Ureter (tissue), 1 donor: ENCODE data around the gene ZC3H18. TPM values are rescaled to one million over a fixed set of nuclear protein-coding genes. Genes with fewer than 3 reads are reported as not detected.
"Not testable (repeated sequence)": the region's sequence is repeated elsewhere in the genome, so short reads cannot be mapped to it uniquely, and the experiment has no call there.

Experiments used
- DNase-seq: peaks from one replicate; pipeline ENCODE4 v3.0.0-alpha.2; 2020; ENCODE audit warnings: low spot score
- total RNA-seq: library from RNA; stranded (reverse); gene quantifications from one replicate; pipeline ENCODE4 v1.2.4, GENCODE V29; 2023
- donor health status: DM: yes; HTN: yes; CAD: no.

ZC3H18 gene
- total RNA-seq, 1 donor from 2014 or later, result 47.3 TPM

GRCh38 chr16:88654363-88655052 is 84.3 kb downstream of the ZC3H18 start:
- no peak for DNase-seq

- DNase-seq, result no peak
Measured at GRCh38 chr16:88655053-88655732, 85.0 kb downstream of the ZC3H18 start.

DNA sequence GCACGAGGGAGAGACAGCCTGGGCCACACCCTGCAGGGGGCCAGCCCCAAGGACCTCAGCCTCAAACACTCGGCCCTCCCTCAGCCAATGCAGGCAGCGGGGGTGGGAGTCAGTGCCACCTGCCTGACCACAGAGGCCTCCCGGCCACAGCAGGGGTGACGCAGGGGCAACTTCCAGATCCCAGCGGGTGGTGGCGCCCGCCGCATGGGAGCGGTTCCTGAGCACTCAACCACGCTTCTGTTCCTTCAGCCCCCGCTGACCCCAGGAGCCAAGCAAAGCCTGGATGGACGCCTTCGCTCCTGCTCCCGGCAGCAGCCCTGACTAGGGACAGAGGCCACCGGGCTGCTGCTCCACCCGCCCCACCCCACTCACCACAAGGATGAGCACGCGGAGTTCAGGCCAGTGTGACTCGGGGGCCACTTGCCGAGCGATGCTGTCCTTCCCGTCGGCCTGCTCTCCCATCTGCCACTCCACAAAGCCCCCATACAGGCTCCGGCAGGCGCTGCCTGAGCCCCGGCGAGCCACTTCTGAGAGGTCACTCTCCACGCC is 85.6 kb downstream of the ZC3H18 start:
- no peak for DNase-seq

DNA sequence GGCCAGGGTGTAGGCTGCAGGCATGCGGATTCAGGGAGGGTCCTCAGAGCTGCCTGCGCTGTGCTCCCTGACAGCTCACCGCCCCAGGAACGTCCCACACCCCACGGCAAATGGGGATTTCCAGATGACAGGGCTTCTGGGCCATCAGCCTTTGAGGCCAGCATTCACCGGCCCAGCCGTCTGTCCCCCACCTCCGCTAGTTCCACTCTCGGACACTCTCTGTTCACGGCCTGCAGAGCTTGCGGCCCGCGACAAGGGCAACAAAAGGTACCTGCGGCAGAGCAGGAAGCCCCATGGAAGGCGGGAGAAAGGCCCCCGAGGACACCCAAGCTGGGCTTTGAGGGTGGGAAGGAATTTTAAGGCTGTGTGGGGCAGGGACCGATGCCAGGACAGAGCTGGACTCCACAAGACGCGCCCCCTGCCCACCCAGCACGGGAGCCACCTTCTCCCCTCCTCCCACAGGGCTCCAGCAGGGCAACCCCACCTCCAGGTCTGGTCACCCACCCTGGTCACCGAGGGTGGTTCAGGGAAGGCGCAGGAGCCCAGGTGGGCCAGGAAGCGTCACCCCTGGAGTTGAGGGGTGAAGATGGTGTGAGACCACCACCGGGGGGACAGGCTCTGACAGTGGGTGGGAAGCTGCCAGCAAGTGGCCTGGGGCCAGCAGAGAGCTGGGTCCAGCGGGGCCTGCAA is 86.2 kb downstream of the ZC3H18 start:
- DNase-seq, result no peak

DNA sequence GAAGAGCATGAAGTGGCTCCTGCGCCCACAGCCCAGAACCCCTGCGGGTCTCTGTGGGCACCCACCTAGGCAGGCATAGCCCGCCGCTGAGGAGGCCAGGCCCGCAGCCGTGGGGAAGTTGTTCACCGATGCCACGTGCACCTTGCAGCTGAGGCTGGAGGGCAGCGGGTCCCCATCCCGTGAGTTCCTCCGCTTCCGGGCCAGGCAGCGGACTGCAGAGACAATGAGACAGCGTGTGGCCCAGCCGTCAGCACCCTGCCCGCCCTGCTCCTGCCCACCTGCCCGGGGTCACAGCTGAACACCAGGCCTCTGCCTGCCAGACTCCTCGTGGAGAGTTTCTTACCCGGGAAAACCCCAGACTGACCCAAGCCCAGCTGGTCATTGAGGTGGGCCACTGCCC is 87.2 kb downstream of the ZC3H18 start:
- no peak for DNase-seq

DNA sequence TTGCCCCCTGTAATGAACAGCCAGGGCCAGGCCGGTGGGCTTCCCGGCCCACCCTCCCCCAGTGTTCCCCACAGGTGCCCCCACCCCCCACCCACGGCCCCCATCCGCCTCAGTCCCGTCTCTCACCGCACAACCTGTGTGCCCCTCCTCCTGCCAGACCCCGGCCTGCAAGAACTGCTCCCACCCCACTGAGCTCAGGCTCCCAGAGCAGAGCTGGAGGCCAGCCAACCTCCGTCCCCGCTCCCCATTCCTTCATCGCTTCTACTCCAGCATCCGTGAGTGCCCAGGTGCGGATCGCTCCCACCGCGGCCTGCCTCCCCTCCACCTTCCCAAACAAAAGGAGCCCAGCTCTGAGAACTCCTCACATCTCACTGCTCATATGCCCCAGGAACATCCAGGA is 88.5 kb downstream of the ZC3H18 start:
- no peak for DNase-seq

GRCh38 chr16:88659160-88659559 is 89.0 kb downstream of the ZC3H18 start:
- DNase-seq, result no peak

GRCh38 chr16:88661468-88661867 is 91.3 kb downstream of the ZC3H18 start:
- no peak for DNase-seq

GRCh38 chr16:88662222-88662842 is 92.1 kb downstream of the ZC3H18 start:
- DNase-seq, result no peak

DNA sequence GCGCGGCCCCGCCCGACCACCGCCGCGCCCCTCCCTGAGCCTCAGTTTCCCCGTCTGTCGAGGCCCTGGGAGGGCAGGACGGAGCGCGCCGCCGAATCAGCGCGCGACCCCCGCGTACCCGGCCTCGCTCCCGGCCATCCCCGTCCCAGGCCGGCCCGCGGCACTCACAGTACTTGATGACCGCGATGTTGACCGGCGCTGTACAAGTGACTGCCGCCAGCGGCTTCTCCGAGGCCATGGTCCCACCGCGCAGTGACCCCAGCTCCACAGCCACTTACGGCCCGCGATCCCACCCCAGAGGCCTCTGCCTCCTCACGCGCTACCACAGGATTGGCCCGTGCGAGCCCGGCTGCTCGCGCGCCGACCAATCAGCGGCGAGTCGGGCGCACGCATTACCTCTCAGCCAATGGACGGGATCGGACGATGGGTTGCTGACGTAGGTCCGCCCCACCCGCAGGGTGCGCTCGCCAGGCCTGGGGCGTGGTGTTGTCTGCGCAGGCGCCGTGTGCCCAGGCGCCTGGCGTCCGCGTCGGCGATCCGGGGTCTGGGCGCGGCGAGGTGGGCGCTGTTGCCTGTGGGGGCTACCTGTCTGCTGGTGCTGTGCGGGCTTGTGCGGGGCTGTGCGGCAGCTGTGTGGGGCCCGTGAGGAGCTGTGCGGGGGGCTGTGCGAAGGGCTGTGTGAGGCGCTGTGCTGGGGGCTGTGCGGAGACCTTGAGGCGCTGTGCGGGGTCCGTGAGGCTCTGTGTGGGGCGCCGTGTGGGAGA is 92.8 kb downstream of the ZC3H18 start, which contains the start of gene MVD:
MVD (minus strand) TSS at position 249 of the 764 bp plus-strand sequence; CDS start at position 238, 11 bp downstream.
- DNase-seq, result peak; percentile 97

DNA sequence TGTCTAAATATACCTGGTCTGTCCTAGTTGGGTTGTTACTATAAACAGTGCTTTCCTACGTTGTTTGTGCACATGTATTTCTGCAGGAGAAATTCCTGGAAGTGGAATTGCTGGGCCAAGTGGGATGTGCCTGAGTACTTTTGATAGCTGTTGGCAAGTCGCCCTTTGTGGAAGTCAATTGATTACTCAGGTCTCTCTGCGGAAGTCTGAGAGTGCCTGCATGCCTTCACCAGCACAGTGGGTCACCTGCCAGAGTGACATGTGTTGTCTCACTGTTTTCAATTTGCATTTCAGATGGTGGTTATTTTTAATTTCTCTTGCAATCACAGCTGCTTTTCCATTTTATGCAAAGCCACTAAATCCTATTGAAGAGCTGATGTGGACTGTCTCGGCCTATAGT is 94.9 kb downstream of the ZC3H18 start:
- no peak for DNase-seq

- no peak for DNase-seq
Measured at GRCh38 chr16:88665570-88665969, 95.4 kb downstream of the ZC3H18 start.

DNA sequence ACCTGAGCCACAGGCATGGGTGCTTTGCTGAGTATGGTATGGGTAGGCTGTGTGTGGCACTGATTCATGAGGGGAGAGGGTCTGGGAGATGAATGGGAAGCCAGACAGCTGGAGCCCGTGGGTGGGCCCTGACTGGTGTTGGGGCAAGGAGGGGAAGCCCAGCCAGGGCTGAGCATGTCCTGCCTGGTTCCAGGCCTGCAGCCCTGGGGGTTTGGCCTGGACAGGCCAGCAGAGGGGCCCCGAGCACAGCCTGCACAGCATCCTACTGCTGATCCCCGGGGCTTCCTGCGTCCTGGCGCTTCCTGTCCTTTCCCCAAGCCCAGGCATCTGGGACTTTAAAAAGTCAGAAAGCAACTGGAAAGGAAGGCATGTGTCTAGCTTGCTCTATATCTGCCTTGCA is 97.3 kb downstream of the ZC3H18 start:
- DNase-seq, result no peak

DNA sequence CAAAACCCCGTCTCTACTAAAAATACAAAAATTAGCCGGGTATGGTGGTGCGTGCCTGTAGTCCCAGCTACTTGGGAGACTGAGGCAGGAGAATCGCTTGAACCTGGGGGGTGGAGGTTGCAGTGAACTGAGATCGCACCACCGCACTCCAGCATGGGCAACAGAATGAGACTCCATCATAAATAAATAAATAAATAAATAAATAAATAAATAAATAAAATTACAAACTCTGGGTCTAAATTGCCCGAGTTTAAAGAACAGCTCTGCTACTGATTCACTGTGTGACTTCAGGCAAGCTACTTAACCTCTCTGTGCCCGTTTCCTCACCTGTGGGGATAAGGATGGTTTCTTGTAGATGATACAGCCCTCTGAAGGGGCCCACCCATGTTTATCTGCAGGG is 99.3 kb downstream of the ZC3H18 start:
- DNase-seq, result not testable (repeated sequence)

DNA sequence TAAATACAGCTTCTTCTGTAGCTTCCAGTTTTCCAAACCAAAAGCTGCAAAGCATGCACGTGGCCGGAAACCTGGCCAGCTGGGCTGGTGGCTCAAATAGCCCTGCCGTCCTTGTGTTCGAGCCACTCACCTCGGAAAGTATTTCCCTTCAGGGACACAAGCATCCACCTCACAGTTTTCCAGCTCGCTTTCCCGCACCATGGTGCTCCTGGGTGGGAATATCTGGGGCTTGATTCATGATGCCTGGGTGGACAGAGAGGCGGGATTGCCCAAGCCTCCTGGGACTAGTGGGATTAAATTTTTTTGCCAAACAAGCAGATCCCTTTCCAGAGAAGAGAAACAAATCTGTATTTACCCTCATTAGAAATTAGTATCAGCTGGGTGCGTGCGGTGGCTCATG is 99.8 kb downstream of the ZC3H18 start:
- no peak for DNase-seq

DNA sequence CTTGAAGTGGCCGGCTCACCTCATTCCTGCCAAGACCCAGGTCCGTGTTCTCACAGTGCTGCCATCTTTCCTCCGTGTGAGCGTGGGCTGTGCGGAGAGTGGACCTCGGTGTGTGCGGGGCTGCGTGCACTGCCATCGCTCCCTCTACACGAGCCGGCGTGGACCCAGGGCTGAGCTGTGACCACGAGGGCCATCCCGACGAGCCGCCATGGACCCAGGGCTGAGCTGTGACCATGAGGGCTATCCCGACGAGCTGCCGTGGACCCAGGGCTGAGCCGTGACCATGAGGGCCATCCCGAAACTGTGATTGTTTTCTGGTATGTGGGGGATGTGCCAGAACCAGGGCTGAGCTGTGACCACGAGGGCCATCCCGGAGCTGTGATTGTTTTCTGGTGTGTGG is 101.6 kb downstream of the ZC3H18 start:
- DNase-seq, result no peak

- no peak for DNase-seq
Measured at GRCh38 chr16:88672776-88673175, 102.6 kb downstream of the ZC3H18 start.

DNA sequence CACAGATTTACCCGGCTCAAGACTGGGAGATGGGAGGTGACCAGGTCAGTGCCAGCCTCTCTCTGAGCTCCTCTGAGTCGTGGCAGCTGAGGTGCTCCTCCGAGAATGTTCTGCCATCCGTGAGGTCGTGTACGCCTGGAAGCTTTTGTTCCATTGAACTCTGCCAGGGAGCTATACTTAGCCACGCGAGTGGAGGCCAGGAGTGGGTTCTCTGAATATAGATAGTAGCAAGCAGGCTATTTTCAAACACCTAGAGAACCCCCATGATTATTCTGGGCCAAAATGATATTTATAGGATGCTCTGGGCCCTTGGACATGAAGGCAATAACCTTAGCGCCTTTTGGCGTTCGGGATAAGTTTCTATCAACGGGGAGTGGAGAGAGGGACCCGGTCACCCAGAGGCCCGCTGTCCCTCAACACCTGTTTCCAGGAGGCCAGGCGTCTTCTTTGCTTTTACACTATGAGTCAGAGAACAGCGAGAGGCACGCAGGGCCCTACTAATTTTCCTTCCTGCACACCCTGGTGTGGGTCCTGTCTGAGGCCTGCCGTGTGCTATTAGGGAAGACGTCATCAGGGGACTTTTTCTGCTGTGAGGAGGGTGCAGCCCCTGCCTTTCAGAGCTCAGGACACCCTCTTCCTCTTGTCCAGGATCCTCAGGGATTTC is 103.6 kb downstream of the ZC3H18 start:
- DNase-seq, result no peak

DNA sequence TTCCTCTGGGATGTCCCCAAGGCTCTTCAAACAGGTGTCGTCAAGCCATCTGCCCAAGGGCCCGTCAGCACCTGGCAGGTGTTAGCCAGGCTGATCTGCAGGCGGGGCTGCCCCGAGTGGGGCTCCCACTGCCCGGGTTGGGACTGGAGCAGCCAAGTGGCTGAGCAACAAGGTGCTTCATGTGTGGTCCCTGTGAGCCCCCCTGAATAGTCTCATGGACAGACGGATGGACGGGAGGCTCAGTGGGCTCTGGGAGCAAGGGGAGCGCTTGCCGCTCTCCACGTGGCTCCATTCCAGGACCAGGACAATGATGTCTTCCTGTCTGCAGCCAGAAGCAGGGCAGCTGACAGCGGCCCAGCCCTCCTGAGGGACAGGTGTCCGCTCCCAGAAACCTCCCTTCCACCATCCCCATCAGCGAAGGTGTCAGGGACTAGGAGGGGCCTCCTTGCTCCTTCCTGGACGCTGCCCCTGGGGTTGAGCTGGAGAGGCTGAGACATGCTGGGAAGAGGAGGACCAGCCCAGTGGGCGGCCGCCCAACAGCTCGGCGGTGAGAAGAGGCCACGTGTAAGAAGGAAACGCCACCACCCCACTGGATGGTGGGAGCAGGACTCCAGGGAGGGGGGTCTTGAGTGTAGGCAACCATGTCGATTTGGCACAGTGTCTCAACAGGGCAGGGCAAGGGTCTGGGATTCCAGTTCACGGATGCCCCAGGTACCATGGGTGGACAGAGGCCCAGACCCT is 106.5 kb downstream of the ZC3H18 start:
- no peak for DNase-seq

- DNase-seq, result no peak
Measured at GRCh38 chr16:88677721-88678120, 107.5 kb downstream of the ZC3H18 start.
